Testis (tissue), 3 donors: ENCODE measurements around the gene SPG7. TPM values are rescaled to one million over a fixed set of nuclear protein-coding genes. Genes with fewer than 3 reads are reported as not detected.

ENCODE experiments used
- DNase-seq: peaks from one replicate; pipeline ENCODE4 v3.0.0-alpha.2; 2019
- H3K27ac ChIP-seq, 2 donors: fragments of 200-600 bp; sonication (generic); one replicate each; pipeline ENCODE4 v1.5.1; 2019
- H3K27me3 ChIP-seq: fragments of 200-600 bp; sonication (generic); one replicate; pipeline ENCODE4 v1.5.1; 2019
- H3K36me3 ChIP-seq: fragments of 200-600 bp; sonication (generic); one replicate; pipeline ENCODE4 v1.5.1; 2017; ENCODE audit warnings: low read depth; ENCODE audit errors: missing control alignments
- H3K4me1 ChIP-seq: fragments of 200-600 bp; sonication (generic); one replicate; pipeline ENCODE4 v1.5.1; 2019
- H3K4me3 ChIP-seq, 2 donors: fragments of 200-600 bp; sonication (generic); one replicate each; pipeline ENCODE4 v1.5.1; 2017 to 2019
- H3K9me3 ChIP-seq: fragments of 200-600 bp; sonication (generic); one replicate; pipeline ENCODE4 v1.5.1; 2017
- CTCF ChIP-seq, 3 experiments: fragments of 450-650 bp in 2 of 3; fragments of 200-600 bp in 1 of 3; sonication (generic) in 1 of 3; IDR thresholded peaks; one replicate each; pipeline ENCODE4 v1.5.1; 2016 to 2019; ENCODE audit warnings: antibody characterized with exemption in 3 of 3, mild to moderate bottlenecking in 2 of 3, moderate library complexity in 1 of 3
- POLR2A ChIP-seq: fragments of 450-650 bp; IDR thresholded peaks from one replicate; pipeline ENCODE4 v1.6.1; 2017; ENCODE audit warnings: antibody characterized with exemption, mild to moderate bottlenecking, moderate library complexity
- WGBS, 2 donors: methylation state at CpG; one replicate each; pipeline ENCODE4 v1.1.5; 2018; 5-methylcytosine and 5-hydroxymethylcytosine counted together
- intact Hi-C: fragments of 100-400 bp; cut with DNase I; formaldehyde crosslinking; loops from one replicate; pipeline ENCODE4 v1.15.1; 2023; ENCODE audit warnings: low total_unique reads
- polyA plus RNA-seq: library from polyadenylated mRNA; stranded (reverse); fragments of 350-450 nt; fragmentation: Illumina TruSeq; extraction: RNeasy Lipid Tissue Mini Kit (QIAGEN cat#74804); gene quantifications from one replicate; pipeline ENCODE4 v1.2.3, GENCODE V29; 2014; ENCODE audit warnings: low read depth, low replicate concordance; ENCODE audit not compliant: insufficient read depth
- total RNA-seq, 2 donors: library from RNA; depleted of rRNA; stranded (reverse); fragments of >200 nt; gene quantifications; one replicate each; pipeline ENCODE4 v1.2.3, GENCODE V29; 2016

Gene SPG7
- total and polyA plus RNA-seq, 3 donors from 2014 or later: 97.9 to 307 (median 275) TPM

- H3K27ac ChIP-seq: no peak overlapping the region
- intact Hi-C loops: no loop called here
- 92 to 93% methylated on average over 25 to 31 of the region's 31 CpGs for WGBS, 2 donors
- H3K27me3 ChIP-seq: no peaks in the 10 kb centered on the region
- H3K4me3 ChIP-seq: no peak overlapping the region
- H3K4me1 ChIP-seq: no peaks in the 10 kb centered on the region
- no peaks in the 10 kb centered on the region for H3K36me3 ChIP-seq
- TF ChIP-seq POLR2A: no peak
- no peak for TF ChIP-seq CTCF (IDR thresholded peaks at IDR 0.05)
- no peak for DNase-seq
- H3K9me3 ChIP-seq: no peaks in the 10 kb centered on the region
Observed at GRCh38 chr16:89522287-89522686, 14.1 kb downstream of the SPG7 start.

DNA sequence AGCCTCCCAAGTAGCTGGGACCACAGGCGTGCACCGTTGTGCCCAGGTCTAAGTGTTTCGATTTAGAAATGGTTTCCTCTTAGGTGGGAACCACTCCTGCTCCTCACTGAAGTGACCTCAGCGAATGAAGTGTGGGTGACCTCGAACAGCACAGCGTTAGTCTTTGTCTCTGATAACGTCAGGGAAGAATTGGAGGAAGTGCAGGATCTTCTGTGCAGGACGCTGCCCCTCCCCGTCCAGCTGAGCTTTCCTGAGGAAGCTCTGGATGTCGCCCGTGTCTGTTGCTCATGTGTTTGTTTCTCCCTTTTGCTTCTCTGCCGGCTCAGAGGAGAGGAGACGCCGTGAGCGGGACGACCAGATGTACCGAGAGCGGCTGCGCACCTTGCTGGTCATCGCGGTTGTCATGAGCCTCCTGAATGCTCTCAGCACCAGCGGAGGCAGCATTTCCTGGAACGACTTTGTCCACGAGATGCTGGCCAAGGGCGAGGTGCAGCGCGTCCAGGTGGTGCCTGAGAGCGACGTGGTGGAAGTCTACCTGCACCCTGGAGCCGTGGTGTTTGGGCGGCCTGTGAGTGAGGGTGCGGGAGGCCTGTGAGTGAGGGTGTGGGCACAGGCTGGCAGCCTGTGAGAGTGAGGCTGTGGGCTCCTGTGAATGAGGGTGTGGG, 15.6 kb downstream of the SPG7 start:
- TF ChIP-seq CTCF (IDR thresholded peaks at IDR 0.05): no peak
- no peaks in the 10 kb centered on the region for H3K27me3 ChIP-seq
- no peak for DNase-seq
- H3K9me3 ChIP-seq: no peaks in the 10 kb centered on the region
- H3K4me1 ChIP-seq: no peaks in the 10 kb centered on the region
- H3K36me3 ChIP-seq: no peaks in the 10 kb centered on the region
- H3K27ac ChIP-seq: no peak overlapping the region
- WGBS, 2 donors: 91 to 92% methylated on average over 21 to 32 of the region's 32 CpGs
- intact Hi-C loops: no loop called here
- no peak overlapping the region for H3K4me3 ChIP-seq

GRCh38 chr16:89525146-89525913, 17.1 kb downstream of the SPG7 start:
- H3K9me3 ChIP-seq: no peaks in the 10 kb centered on the region
- intact Hi-C loops: no loop called here
- H3K4me3 ChIP-seq: no peak overlapping the region
- H3K4me1 ChIP-seq: no peaks in the 10 kb centered on the region
- TF ChIP-seq POLR2A (no peak), CTCF (IDR thresholded peaks at IDR 0.05) (no peak)
- DNase-seq: no peak
- no peaks in the 10 kb centered on the region for H3K36me3 ChIP-seq
- 85 to 87% methylated on average over 20 of the region's 20 CpGs for WGBS, 2 donors
- H3K27me3 ChIP-seq: no peaks in the 10 kb centered on the region
- no peak overlapping the region for H3K27ac ChIP-seq

GRCh38 chr16:89529097-89529496, 20.9 kb downstream of the SPG7 start:
- Histone ChIP-seq H3K4me1 (no peaks in the 10 kb centered on the region), H3K27me3 (no peaks in the 10 kb centered on the region), H3K27ac (no peak overlapping the region), H3K36me3 (no peaks in the 10 kb centered on the region), H3K4me3 (no peak overlapping the region), H3K9me3 (no peaks in the 10 kb centered on the region)
- intact Hi-C loops: no loop called here
- no peak for TF ChIP-seq POLR2A
- no peak for TF ChIP-seq CTCF (IDR thresholded peaks at IDR 0.05)
- WGBS, 2 donors: 87 to 95% methylated on average over 15 to 16 of the region's 16 CpGs
- DNase-seq: no peak
